Common myeloid progenitor, CD34-positive (primary cell): ENCODE data around the gene STRN4.

Source experiments
- CTCF ChIA-PET: fragments of 350-600 bp; sonication (Branson Sonifier 250); formaldehyde crosslinking; loops from one replicate; lab custom pipeline; 2021; ENCODE audit warnings: antibody characterized with exemption; lab: Charles Lee
- POLR2A ChIA-PET: fragments of 350-600 bp; sonication (Branson Sonifier 250); formaldehyde crosslinking; loops from one replicate; lab custom pipeline; 2021; ENCODE audit warnings: antibody characterized with exemption; lab: Charles Lee
- DNase-seq, 3 donors: peaks; one replicate each; pipeline versions ENCODE4 v3.0.0 to v3.0.0-alpha.2; 2013
- H3K27ac ChIP-seq, 2 experiments: 1 replicate in 1 of 2; 2 replicates in 1 of 2; pipeline ENCODE4 v1.7.0; 2013; ENCODE audit warnings: inconsistent platforms in 2 of 2, low read length in 2 of 2, mild to moderate bottlenecking in 2 of 2, low read depth in 1 of 2, moderate library complexity in 1 of 2; ENCODE audit not compliant: severe bottlenecking in 2 of 2, insufficient read depth in 1 of 2, poor library complexity in 1 of 2
- H3K27me3 ChIP-seq, 5 experiments: replicated peaks in 2 of 5; 1 replicate in 3 of 5; 2 replicates in 2 of 5; pipeline versions ENCODE4 v1.6.1 to v1.7.0; 2013; ENCODE audit warnings: low read length in 4 of 5, mild to moderate bottlenecking in 2 of 5, moderate library complexity in 2 of 5, inconsistent platforms in 1 of 5; ENCODE audit not compliant: insufficient read depth in 5 of 5, control insufficient read depth in 4 of 5
- H3K36me3 ChIP-seq, 4 experiments: 1 replicate in 2 of 4; 2 replicates in 2 of 4; pipeline versions ENCODE4 v1.6.1 to v1.7.0; 2013; ENCODE audit warnings: low read length in 3 of 4, control low read depth in 1 of 4, mild to moderate bottlenecking in 1 of 4; ENCODE audit not compliant: control insufficient read depth in 4 of 4, insufficient read depth in 4 of 4
- H3K4me1 ChIP-seq, 4 experiments: 1 replicate in 3 of 4; 2 replicates in 1 of 4; pipeline versions ENCODE4 v1.6.1 to v1.7.1; 2013; ENCODE audit warnings: low read length in 3 of 4, mild to moderate bottlenecking in 3 of 4, control low read depth in 1 of 4, inconsistent platforms in 1 of 4, moderate library complexity in 1 of 4; ENCODE audit not compliant: control insufficient read depth in 4 of 4, insufficient read depth in 4 of 4; ENCODE audit errors: control extremely low read depth in 1 of 4
- H3K4me3 ChIP-seq, 7 experiments: 1 replicate in 4 of 7; 2 replicates in 3 of 7; pipeline versions ENCODE4 v1.5.1 to v1.7.0; 2013; ENCODE audit warnings: mild to moderate bottlenecking in 7 of 7, low read length in 6 of 7, moderate library complexity in 6 of 7, inconsistent platforms in 2 of 7, low read depth in 2 of 7, control low read depth in 1 of 7; ENCODE audit not compliant: insufficient read depth in 4 of 7, control insufficient read depth in 1 of 7; ENCODE audit errors: extremely low read depth in 1 of 7
- H3K9me3 ChIP-seq, 5 experiments: 1 replicate in 4 of 5; 2 replicates in 1 of 5; pipeline versions ENCODE4 v1.6.1 to v1.7.1; 2013; ENCODE audit warnings: low read length in 4 of 5, mild to moderate bottlenecking in 2 of 5, inconsistent platforms in 1 of 5, low read depth in 1 of 5, moderate library complexity in 1 of 5; ENCODE audit not compliant: control insufficient read depth in 4 of 5, insufficient read depth in 2 of 5; ENCODE audit errors: control extremely low read depth in 1 of 5
- WGBS: methylation state at CpG from one replicate; pipeline ENCODE4 v1.1.5; 2013; ENCODE audit not compliant: insufficient coverage; 5-methylcytosine and 5-hydroxymethylcytosine counted together

Gene STRN4

DNA sequence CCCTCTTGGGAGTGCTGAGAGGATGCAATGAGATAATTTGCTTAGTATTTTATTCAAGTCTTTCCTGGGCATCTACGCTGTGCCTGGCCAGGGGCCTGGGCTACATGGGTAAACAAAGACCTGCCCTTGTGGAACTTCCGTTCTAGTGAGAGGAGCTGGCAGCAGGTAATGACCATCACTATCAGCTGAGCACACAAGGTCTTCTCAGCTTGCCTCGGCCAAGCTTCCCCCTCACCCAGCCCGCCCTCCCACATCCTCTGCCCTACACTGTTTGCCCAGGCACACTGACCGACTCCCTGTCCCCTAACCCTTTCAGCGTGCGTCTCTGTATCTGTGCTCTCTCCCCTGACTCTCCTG lies 9.0 kb downstream of the STRN4 start:
- WGBS: 93% methylated on average over 7 of the region's 7 CpGs
- peaks cover 5 to 28% (median 9%) of the 10 kb centered on the region in 4 experiments for H3K4me1 ChIP-seq
- no peak overlapping the region for H3K4me3 ChIP-seq
- peaks cover 2 to 73% (median 46%) of the 10 kb centered on the region in 4 experiments for H3K36me3 ChIP-seq
- no peaks in the 10 kb centered on the region for H3K9me3 ChIP-seq
- CTCF ChIA-PET: interaction anchor here (0.6 to 15.9 kb wide), 4 partner anchors 12 to 104 kb away, joined by 3 to 356 read pairs (median 4); partner anchors contain the start of gene PRKD2
- H3K27ac ChIP-seq: no peak overlapping the region
- DNase-seq: no peak
- POLR2A ChIA-PET: no interaction called here
- H3K27me3 ChIP-seq: no peaks in the 10 kb centered on the region

DNA sequence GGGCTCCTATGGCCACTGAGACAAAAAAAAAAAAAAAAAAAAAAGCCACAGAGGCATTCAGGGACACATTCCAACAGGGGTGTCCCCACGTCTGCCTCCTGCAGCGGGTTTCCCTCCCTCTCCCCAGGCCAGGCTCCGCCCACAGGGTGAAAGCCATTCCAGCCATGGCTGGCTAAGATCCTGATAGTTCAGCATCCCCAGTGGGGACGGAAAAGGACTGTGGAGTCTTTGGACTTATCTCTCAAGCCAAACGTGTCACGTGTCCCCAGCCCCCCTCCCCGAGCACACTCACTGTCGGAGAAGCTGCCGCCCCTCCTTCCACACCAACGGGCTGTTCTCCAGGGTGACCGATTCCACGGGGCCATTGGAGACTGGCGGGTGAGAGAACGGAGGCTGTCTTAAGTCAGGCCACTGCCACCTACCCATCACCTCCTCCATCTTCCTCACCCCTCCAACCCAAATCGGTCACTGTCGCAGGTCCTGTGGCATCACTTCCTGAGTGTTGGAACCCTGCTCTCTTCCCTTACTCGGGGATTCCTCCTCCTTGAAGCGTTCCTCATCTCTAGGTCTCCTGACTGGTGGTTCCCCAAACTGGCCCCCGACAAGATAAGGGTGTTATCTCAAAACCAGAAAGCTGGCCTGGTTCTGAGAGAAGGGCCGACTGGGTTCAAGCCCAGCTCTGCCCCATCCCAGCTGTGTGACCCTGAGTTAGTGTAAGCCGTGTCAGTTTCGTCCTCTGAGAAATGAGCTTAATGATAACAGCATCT lies 9.5 kb downstream of the STRN4 start:
- ChIA-PET POLR2A (no interaction called here), CTCF (interaction anchor here (0.6 to 15.9 kb wide), 4 partner anchors 12 to 104 kb away, joined by 3 to 356 read pairs (median 5); partner anchors contain the start of gene PRKD2)
- Histone ChIP-seq H3K27ac (no peak overlapping the region), H3K4me1 (peaks cover 5 to 28% (median 14%) of the 10 kb centered on the region in 4 experiments), H3K36me3 (peaks cover 2 to 74% (median 47%) of the 10 kb centered on the region in 4 experiments), H3K9me3 (no peaks in the 10 kb centered on the region), H3K4me3 (no peak overlapping the region), H3K27me3 (no peaks in the 10 kb centered on the region)
- no peak for DNase-seq
- WGBS: 90% methylated on average over 14 of the region's 22 CpGs

DNA sequence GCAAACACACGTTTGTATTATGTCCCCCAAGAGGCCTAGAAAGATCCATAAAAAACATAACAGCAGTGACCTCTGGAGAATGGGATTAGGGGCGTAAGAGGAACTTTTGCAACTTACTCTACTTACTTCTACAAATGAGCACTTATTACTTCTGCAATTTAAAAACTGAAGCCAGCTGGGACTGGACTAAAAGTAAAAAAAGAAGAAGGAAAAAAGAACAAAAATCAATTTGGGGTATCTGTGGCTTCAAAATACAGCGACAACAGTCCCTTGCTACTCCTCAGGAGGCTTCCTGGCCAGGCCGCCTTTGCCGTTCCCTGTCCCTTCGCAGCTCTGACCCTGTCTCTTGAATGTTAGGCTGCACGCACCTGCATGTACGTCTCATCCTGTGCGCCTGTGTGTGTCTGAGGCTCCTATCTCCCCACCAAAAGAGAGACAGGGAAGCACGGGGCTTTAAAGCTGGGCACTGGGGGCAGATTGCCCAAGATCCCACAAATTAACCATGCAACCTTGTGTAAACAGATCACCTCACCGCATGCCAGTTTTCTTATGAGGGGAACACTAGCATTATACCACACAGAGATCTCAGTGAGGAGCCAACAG lies 12.5 kb downstream of the STRN4 start:
- peaks cover 3 to 78% (median 53%) of the 10 kb centered on the region in 4 experiments for H3K36me3 ChIP-seq
- H3K4me3 ChIP-seq: no peak overlapping the region
- ChIA-PET POLR2A (no interaction called here), CTCF (interaction anchor here (1.1 to 15.9 kb wide), 5 partner anchors 11 to 25 kb away, joined by 3 to 356 read pairs (median 3); partner anchors contain the start of gene PRKD2)
- WGBS: 97% methylated on average over 5 of the region's 11 CpGs
- peaks cover 5 to 50% (median 35%) of the 10 kb centered on the region in 4 experiments for H3K4me1 ChIP-seq
- no peaks in the 10 kb centered on the region for H3K9me3 ChIP-seq
- DNase-seq: no peak
- no peak overlapping the region for H3K27ac ChIP-seq
- H3K27me3 ChIP-seq: no peaks in the 10 kb centered on the region

DNA sequence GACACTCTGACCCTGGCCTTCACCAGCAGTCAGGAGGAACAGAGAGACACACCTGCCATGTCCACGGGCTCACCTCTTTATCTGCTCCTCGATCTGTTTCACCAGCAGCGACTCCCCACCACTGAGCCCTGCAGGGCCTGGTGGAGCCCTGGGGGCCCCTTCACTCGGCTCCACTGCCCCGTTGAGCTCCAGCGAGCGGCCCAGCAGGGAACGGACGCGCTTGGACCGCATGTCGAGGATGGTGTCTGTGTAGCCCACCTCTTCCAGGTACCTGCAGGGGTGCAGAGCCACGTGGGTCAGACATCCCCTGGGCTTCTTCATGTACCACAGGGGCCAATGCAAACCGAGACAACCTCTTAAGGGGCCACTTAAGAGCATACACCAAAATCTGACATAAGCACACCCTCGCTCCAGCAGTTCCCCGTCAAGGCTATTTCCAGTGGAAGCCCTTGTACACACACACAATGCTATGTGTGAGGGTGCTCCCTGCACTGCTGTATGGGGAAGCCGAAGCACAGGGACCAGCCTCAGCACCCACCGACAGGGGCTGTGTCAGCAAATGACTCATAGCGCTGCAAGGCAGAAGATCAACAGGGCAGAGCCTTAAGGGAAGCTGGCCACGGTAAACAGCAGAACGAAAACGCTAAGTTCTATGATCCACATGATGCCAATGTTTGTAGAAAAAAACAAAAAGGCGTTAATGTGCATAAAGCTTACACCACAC lies 13.1 kb downstream of the STRN4 start:
- CTCF ChIA-PET: interaction anchor here (1.0 to 15.9 kb wide), 3 partner anchors 20 to 171 kb away, joined by 3 to 356 read pairs (median 3); partner anchors contain the start of gene PRKD2
- 98% methylated on average over 20 of the region's 23 CpGs for whole genome bisulfite sequencing
- Histone ChIP-seq H3K36me3 (peaks cover 3 to 78% (median 50%) of the 10 kb centered on the region in 4 experiments), H3K27me3 (no peaks in the 10 kb centered on the region), H3K4me1 (peaks cover 5 to 57% (median 42%) of the 10 kb centered on the region in 4 experiments), H3K27ac (no peak overlapping the region), H3K4me3 (no peak overlapping the region), H3K9me3 (no peaks in the 10 kb centered on the region)
- POLR2A ChIA-PET: no interaction called here
- no peak for DNase-seq

DNA sequence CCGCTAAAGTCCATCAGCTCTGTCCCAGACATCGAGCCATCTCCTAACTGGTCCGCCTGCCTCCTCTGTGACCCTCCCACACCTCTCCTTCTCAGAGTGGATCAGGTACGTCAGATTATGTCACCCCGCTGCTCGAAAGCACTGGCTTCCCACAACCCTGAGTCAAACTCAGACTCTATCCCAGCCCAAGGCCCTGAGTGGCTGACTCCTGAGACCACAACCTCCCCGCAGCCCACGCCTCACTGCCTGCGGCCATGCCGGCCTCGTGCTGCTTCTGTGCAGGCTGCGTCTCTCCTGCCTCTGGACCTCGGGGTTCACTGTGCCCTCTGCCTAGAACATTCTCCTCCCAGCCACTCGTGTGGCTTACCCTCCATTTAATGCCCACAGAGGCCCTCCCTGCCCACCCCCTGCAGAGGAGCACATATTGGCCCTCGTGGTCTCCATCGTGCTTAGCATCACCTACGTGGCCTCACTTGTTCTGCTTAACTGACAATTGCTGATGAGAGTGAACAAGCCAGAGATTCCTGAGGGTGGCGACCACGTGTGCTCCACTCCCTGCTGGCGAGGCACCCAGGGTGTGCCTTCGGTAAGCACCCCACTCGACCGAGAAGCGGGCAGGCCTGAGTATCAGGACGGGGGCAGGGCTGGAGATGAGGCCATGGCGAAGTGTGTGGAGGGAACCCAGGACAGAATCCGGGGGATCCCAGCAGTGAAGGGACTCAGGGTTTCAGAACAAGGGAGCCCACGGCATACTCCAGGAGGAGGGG lies 13.9 kb downstream of the STRN4 start:
- no peak overlapping the region for H3K27ac ChIP-seq
- peaks cover 3 to 78% (median 49%) of the 10 kb centered on the region in 4 experiments for H3K36me3 ChIP-seq
- no peaks in the 10 kb centered on the region for H3K9me3 ChIP-seq
- peak overlapping the region in 1 of 7 experiments; percentile 56 for H3K4me3 ChIP-seq
- WGBS: 94% methylated on average over 28 of the region's 28 CpGs
- H3K27me3 ChIP-seq: no peaks in the 10 kb centered on the region
- H3K4me1 ChIP-seq: peaks cover 5 to 63% (median 46%) of the 10 kb centered on the region in 4 experiments
- ChIA-PET CTCF (interaction anchor here (1.0 to 15.9 kb wide), 6 partner anchors 18 to 170 kb away, joined by 3 to 356 read pairs (median 4); partner anchors contain the start of gene PRKD2), POLR2A (interaction anchor here (1.6 kb wide), 1 partner anchor 14 kb away, joined by 5 read pairs; no protein-coding TSS in a partner anchor)
- DNase-seq: no peak

DNA sequence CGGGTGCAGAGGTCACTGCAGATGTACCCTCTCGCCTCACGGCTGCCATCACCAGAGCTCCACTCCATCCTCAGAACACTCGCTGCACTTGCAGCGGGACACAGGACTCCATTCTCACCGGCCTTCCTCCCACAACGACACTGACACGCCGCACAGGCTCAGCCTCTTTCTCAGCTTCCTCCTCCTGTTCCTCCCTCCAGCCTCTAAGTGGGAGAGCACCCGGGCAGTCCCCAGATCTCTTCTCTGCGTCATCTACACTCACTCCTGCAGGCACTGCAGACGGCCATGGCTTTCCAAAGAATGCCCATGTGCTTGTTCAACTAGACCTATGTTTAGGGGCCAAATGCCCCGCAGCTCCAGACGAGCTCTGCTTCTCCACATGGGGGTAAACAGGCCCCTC lies 14.7 kb downstream of the STRN4 start:
- peaks cover 5 to 63% (median 46%) of the 10 kb centered on the region in 4 experiments for H3K4me1 ChIP-seq
- ChIA-PET POLR2A (interaction anchor here (0.5 to 1.6 kb wide), 7 partner anchors 10 to 439 kb away, joined by 3 to 5 read pairs (median 3); partner anchors contain the start of gene PRKD2), CTCF (interaction anchor here (1.0 to 15.9 kb wide), 6 partner anchors 10 to 43 kb away, joined by 3 to 356 read pairs (median 6); partner anchors contain the start of gene PRKD2)
- no peaks in the 10 kb centered on the region for H3K27me3 ChIP-seq
- 21% methylated on average over 9 of the region's 14 CpGs for WGBS
- peaks cover 3 to 78% (median 50%) of the 10 kb centered on the region in 4 experiments for H3K36me3 ChIP-seq
- H3K9me3 ChIP-seq: no peaks in the 10 kb centered on the region
- H3K27ac ChIP-seq: no peak overlapping the region
- peak overlapping the region in 3 of 7 experiments; percentile 26 to 61 (median 56) for H3K4me3 ChIP-seq
- no peak for DNase-seq
